ENCODE data around the gene HMCN1. TPM values are rescaled to one million over a fixed set of nuclear protein-coding genes. Genes with fewer than 3 reads are reported as not detected.

The HMCN1 gene
- total RNA-seq, 6 donors from 2014 or later: 15.7 to 43.3 (median 27.2) TPM

DNA sequence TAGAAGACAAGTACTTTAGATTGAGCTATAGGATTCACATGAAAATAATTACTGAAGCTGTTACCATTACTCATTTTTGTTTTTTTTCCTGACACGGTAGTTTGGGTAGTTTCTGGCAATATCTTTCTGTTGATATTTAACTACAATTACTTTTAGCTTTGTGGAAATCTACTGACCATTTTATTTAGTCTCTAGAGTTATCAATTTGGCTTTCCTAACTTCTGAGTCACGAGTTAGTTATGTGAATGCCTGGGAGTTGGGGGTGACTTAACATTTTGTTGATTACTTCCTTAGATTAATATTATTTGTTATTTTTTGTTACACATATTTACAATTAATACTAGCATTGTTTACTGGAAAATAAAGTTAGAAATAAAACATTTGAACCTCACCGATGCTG, 160.6 kb downstream of the HMCN1 start:
- no peaks in the 10 kb centered on the region for H3K9me3 ChIP-seq
- no peak overlapping the region for H3K27ac ChIP-seq
- no peaks in the 10 kb centered on the region for H3K36me3 ChIP-seq
- no peak for ATAC-seq (ENCODE audit: low FRiP score in 2 of 2)
- no peaks in the 10 kb centered on the region for H3K4me1 ChIP-seq
- TF ChIP-seq POLR2A (IDR thresholded peaks at IDR 0.05) (no peak), EP300 (IDR thresholded peaks at IDR 0.05) (no peak), POLR2AphosphoS5 (IDR thresholded peaks at IDR 0.05) (no peak), CTCF (IDR thresholded peaks at IDR 0.05) (no peak)
- no peaks in the 10 kb centered on the region for H3K27me3 ChIP-seq
- DNase-seq: no peak
- WGBS, 2 donors: 80 to 84% methylated on average over 3 of the region's 3 CpGs
- no peak overlapping the region for H3K4me3 ChIP-seq

DNA sequence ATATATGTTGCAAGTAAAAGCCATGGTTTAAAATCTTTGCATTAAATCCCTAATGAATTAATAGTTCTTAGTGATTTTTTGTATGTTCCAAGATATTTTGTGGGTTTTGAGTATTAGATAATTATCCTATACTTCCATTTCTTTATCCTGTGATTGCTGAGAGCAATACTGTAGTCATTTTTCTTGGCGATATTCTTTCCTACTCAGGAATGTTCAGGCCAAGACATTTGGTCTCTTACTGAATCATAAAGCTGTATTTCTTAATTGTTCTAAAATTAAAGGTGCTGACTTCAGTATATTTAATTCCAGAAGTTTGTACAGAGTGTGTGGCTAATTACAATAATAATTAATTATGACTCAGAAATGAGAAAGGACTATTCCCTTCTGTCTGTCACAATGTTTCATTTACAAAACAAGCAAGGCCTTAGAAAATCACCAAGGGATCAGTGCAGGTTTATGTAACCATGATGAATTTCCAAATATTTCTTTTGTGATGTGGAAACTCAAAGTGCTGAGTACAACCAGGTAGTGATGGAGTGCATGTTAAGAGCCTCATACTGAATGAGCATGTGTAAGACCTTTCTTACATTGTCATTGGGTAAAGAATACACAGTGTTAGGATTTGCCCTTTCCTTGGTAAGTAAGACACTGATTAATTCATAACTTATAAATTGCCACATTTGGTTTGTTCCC, 161.2 kb downstream of the HMCN1 start:
- Histone ChIP-seq H3K4me1 (no peaks in the 10 kb centered on the region), H3K27me3 (no peaks in the 10 kb centered on the region), H3K4me3 (no peak overlapping the region), H3K9me3 (no peaks in the 10 kb centered on the region), H3K27ac (no peak overlapping the region), H3K36me3 (no peaks in the 10 kb centered on the region)
- 88 to 92% methylated on average over 1 of the region's 1 CpG for WGBS, 2 donors
- TF ChIP-seq EP300 (IDR thresholded peaks at IDR 0.05) (no peak), POLR2A (IDR thresholded peaks at IDR 0.05) (no peak), CTCF (IDR thresholded peaks at IDR 0.05) (no peak), POLR2AphosphoS5 (IDR thresholded peaks at IDR 0.05) (no peak)
- ATAC-seq (ENCODE audit: low FRiP score in 2 of 2): no peak
- DNase-seq: no peak

DNA sequence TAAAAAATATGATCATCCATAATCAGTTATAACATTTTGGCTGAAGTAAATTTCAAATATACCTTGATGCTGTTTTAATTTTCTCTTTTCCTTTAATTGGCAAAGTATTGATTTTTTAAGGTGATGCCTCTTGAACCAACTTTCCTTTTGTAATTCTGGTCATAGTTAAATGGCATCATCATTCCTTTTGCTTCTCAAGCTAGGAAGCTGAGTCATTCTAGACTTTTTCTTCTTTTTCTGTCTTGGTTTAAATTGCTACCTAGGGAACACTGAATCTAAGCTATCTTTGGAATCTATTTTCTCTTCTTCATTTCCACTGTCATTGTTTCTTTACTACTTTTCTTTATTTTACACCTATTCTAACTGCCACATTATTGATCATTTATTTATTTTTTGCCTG, 162.7 kb downstream of the HMCN1 start:
- H3K4me1 ChIP-seq: no peaks in the 10 kb centered on the region
- TF ChIP-seq POLR2AphosphoS5 (IDR thresholded peaks at IDR 0.05) (no peak), EP300 (IDR thresholded peaks at IDR 0.05) (no peak), POLR2A (IDR thresholded peaks at IDR 0.05) (no peak), CTCF (IDR thresholded peaks at IDR 0.05) (no peak)
- no peaks in the 10 kb centered on the region for H3K9me3 ChIP-seq
- H3K27me3 ChIP-seq: no peaks in the 10 kb centered on the region
- H3K4me3 ChIP-seq: no peak overlapping the region
- DNase-seq: no peak
- no peak overlapping the region for H3K27ac ChIP-seq
- no peaks in the 10 kb centered on the region for H3K36me3 ChIP-seq
- ATAC-seq (ENCODE audit: low FRiP score in 2 of 2): no peak

- no peaks in the 10 kb centered on the region for H3K4me1 ChIP-seq
- ATAC-seq (ENCODE audit: low FRiP score in 2 of 2) (no peak), DNase-seq (no peak)
- no peaks in the 10 kb centered on the region for H3K27me3 ChIP-seq
- H3K9me3 ChIP-seq: no peaks in the 10 kb centered on the region
- no peaks in the 10 kb centered on the region for H3K36me3 ChIP-seq
- no peak overlapping the region for H3K4me3 ChIP-seq
- no peak for TF ChIP-seq EP300 (IDR thresholded peaks at IDR 0.05)
- TF ChIP-seq POLR2A (IDR thresholded peaks at IDR 0.05): no peak
- no peak for TF ChIP-seq CTCF (IDR thresholded peaks at IDR 0.05)
- no peak for TF ChIP-seq POLR2AphosphoS5 (IDR thresholded peaks at IDR 0.05)
- H3K27ac ChIP-seq: no peak overlapping the region
- WGBS, 2 donors: 74 to 88% methylated on average over 1 of the region's 1 CpG
Observed at GRCh38 chr1:185906186-185906585, 172.0 kb downstream of the HMCN1 start.

DNA sequence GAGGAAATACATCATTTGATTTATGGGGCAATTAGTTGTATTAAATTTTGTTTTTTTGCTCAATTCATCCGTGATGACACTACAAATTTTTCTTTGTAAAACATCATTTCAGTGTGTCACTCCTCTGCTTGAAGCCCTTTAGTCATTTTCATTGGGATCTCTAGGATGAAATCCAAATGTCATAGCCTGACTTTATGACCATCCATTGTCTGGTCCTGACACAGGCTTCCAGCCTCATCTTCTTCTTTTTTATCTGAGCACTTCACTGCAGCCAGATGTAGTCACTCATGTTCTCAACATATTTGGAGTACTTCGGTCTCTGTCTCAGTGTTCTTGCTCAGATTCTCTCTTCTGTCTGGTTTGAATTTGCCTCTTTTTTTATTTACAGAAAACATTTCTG, 173.1 kb downstream of the HMCN1 start:
- Histone ChIP-seq H3K36me3 (no peaks in the 10 kb centered on the region), H3K27ac (no peak overlapping the region), H3K9me3 (no peaks in the 10 kb centered on the region), H3K4me1 (no peaks in the 10 kb centered on the region), H3K4me3 (no peak overlapping the region), H3K27me3 (no peaks in the 10 kb centered on the region)
- ATAC-seq (ENCODE audit: low FRiP score in 2 of 2) (no peak), DNase-seq (no peak)
- TF ChIP-seq POLR2A (IDR thresholded peaks at IDR 0.05) (no peak), POLR2AphosphoS5 (IDR thresholded peaks at IDR 0.05) (no peak), EP300 (IDR thresholded peaks at IDR 0.05) (no peak), CTCF (IDR thresholded peaks at IDR 0.05) (no peak)
- WGBS, 2 donors: 85 to 91% methylated on average over 2 of the region's 2 CpGs

Data from upper lobe of left lung (tissue), 6 donors.